GM10248 (cell line): ENCODE data around the gene MPPED1.

Source experiments
- CTCF ChIA-PET: fragments of 300-600 bp; sonication (Branson Sonifier 250); formaldehyde crosslinking; extraction: SDS; loops from one replicate; lab custom pipeline; 2021; ENCODE audit warnings: antibody characterized with exemption; lab: Yijun Ruan, JAX
- POLR2A ChIA-PET: fragments of 350-650 bp; sonication (Branson Sonifier 250); formaldehyde crosslinking; extraction: SDS; loops from one replicate; lab custom pipeline; 2020; ENCODE audit warnings: antibody characterized with exemption; lab: Yijun Ruan, JAX
- DNase-seq: peaks from one replicate; pipeline ENCODE4 v3.0.0; 2012; ENCODE audit errors: extremely low spot score
- TF ChIP-seq, protein P1 (sequence below): IDR thresholded peaks from 2 replicates; pipeline ENCODE4 v1.5.1; 2012; ENCODE audit warnings: mild to moderate bottlenecking, low read depth; ENCODE audit errors: extremely low read depth, missing control alignments, control extremely low read depth

MPPED1 gene

DNA sequence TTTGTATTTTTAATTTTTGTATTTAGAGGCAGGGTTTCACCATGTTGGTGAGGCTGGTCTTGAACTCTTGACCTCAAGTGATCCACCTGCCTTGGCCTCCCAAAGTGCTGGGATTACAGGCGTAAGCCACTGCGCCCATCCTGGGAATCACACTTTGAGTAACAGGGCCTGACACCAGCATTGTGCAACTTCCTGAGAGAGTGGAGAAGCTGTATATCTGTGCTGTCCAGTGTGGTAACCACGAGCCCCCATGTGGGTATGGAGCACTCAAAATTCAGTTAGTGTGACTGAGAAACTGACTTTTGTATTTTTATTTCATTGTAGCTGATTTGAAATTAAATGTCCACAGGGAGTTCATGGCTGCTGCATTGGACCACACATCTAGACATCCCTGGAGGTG, 36.2 kb downstream of the MPPED1 start:
- DNase-seq = no peak
- CTCF ChIA-PET = no interaction called here
- POLR2A ChIA-PET = no interaction called here
- TF ChIP-seq, protein P1, sequence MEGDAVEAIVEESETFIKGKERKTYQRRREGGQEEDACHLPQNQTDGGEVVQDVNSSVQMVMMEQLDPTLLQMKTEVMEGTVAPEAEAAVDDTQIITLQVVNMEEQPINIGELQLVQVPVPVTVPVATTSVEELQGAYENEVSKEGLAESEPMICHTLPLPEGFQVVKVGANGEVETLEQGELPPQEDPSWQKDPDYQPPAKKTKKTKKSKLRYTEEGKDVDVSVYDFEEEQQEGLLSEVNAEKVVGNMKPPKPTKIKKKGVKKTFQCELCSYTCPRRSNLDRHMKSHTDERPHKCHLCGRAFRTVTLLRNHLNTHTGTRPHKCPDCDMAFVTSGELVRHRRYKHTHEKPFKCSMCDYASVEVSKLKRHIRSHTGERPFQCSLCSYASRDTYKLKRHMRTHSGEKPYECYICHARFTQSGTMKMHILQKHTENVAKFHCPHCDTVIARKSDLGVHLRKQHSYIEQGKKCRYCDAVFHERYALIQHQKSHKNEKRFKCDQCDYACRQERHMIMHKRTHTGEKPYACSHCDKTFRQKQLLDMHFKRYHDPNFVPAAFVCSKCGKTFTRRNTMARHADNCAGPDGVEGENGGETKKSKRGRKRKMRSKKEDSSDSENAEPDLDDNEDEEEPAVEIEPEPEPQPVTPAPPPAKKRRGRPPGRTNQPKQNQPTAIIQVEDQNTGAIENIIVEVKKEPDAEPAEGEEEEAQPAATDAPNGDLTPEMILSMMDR = no peak

- POLR2A ChIA-PET = no interaction called here
- CTCF ChIA-PET = no interaction called here
- DNase-seq = no peak
- TF ChIP-seq, protein P1 = no peak
These were observed 37.5 kb downstream of the MPPED1 start for GRCh38 chr22:43449205-43449830.

- TF ChIP-seq, protein P1 = no peak
- ChIA-PET CTCF (no interaction called here), POLR2A (no interaction called here)
- DNase-seq = no peak
These were observed 38.0 kb downstream of the MPPED1 start for GRCh38 chr22:43449831-43450225.

DNA sequence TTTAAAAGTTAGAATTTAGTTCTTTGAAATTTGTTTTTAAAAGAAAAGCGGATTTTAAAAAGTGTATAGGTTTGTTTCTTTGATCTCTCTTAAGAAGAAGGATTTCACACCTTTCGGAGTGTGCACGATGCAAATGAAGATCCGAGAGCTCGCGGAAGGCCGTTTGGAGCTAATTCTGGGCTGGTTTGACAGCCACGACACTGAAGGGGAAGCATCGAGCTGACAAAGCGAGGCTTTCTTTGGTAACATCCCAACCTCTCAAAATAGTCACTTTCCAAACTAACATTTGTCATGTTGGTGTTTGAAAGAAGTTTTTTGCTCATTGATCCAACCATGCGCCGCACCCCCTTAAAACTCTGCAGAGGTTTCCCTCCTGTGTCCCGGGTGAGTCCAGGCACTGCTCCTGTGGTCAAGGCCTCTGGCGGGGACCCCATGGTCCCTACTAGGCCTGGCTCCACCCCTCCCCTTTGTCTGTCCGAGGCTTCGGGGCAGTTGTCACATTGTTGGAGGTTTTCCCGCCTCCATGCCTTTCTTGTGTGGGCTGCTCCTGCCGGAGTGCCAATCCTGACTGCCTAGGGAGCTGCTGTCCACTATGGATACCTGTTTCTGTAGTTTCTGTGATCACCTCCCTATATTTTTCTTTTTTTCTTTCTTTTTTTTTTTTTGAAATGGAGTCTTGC, 39.7 kb downstream of the MPPED1 start:
- TF ChIP-seq, protein P1 = no peak
- no peak for DNase-seq
- ChIA-PET CTCF (interaction anchor here (0.5 kb wide), 1 partner anchor 1570 kb away, joined by 3 read pairs; no protein-coding TSS in a partner anchor), POLR2A (interaction anchor here (0.7 kb wide), 1 partner anchor 88 kb away, joined by 3 read pairs; no protein-coding TSS in a partner anchor)

- CTCF ChIA-PET = no interaction called here
- POLR2A ChIA-PET = no interaction called here
- DNase-seq = no peak
- TF ChIP-seq, protein P1 = no peak
These were observed 44.0 kb downstream of the MPPED1 start for GRCh38 chr22:43455846-43456245.

DNA sequence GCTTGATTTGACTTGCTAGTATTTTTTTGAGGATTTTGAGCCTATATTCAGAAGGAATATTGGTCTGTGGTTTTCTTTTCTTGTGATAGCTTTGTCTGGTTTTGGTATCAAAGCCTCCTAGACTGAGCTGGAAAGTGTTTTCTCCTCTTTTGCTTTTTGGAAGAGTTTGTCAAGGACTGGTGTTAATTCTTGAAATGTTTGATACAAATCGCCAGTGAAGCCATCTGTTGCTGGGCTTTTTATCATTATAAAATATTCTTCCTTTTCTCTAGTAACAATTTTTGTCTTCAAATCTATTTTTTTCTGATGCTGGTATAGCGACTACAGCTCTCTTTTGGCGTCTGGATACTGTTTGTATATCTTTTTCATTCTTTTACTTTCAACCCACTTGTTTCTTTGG, 45.2 kb downstream of the MPPED1 start:
- DNase-seq = no peak
- ChIA-PET CTCF (no interaction called here), POLR2A (no interaction called here)
- TF ChIP-seq, protein P1 = no peak
